GM23338 (cell line): ENCODE results near the gene PPP4R1. TPM values are rescaled to one million over a fixed set of nuclear protein-coding genes. Genes with fewer than 3 reads are reported as not detected.

Source experiments
- ATAC-seq: fragments of 200-7000 bp; cut with Tn5 transposase; 3 replicates; pipeline ENCODE4 v1.9.1; 2020
- DNase-seq: peaks from one replicate; pipeline ENCODE4 v3.0.0-alpha.2; 2015; ENCODE audit warnings: low spot score
- H2AFZ ChIP-seq: fragments of 200-600 bp; sonication (generic); 2 replicates; pipeline ENCODE4 v1.8.0; 2016; ENCODE audit warnings: antibody characterized with exemption, mild to moderate bottlenecking, moderate library complexity
- H3F3A ChIP-seq: fragments of 200-600 bp; sonication (generic); replicated peaks from 2 replicates; pipeline ENCODE4 v1.8.0; 2017; ENCODE audit warnings: antibody characterized with exemption, mixed run types, low read depth
- H3K27ac ChIP-seq: fragments of 200-600 bp; sonication (generic); 2 replicates; pipeline ENCODE4 v1.6.1; 2016; ENCODE audit warnings: low read depth
- H3K27me3 ChIP-seq: fragments of 200-600 bp; sonication (generic); 2 replicates; pipeline ENCODE4 v1.8.0; 2016; ENCODE audit warnings: mild to moderate bottlenecking, mixed run types, moderate library complexity; ENCODE audit not compliant: insufficient read depth
- H3K36me3 ChIP-seq: fragments of 200-600 bp; sonication (generic); 2 replicates; pipeline ENCODE4 v1.8.0; 2016; ENCODE audit warnings: mild to moderate bottlenecking; ENCODE audit not compliant: insufficient read depth
- H3K4me1 ChIP-seq: fragments of 200-600 bp; sonication (generic); 2 replicates; pipeline ENCODE4 v1.8.0; 2016; ENCODE audit warnings: mild to moderate bottlenecking, moderate library complexity; ENCODE audit not compliant: insufficient read depth
- H3K4me2 ChIP-seq: fragments of 200-600 bp; sonication (generic); 2 replicates; pipeline ENCODE4 v1.7.1; 2017; ENCODE audit warnings: mixed run types
- H3K4me3 ChIP-seq: fragments of 200-600 bp; sonication (generic); 2 replicates; pipeline ENCODE4 v1.6.1; 2016; ENCODE audit warnings: mixed run types
- H3K79me2 ChIP-seq: fragments of 200-600 bp; sonication (generic); replicated peaks from 2 replicates; pipeline ENCODE4 v1.8.0; 2017; ENCODE audit warnings: mild to moderate bottlenecking; ENCODE audit not compliant: insufficient read depth
- H3K9me2 ChIP-seq: fragments of 200-600 bp; sonication (generic); 2 replicates; pipeline ENCODE4 v1.8.0; 2017; ENCODE audit not compliant: insufficient read depth
- H4K20me1 ChIP-seq: fragments of 200-600 bp; sonication (generic); replicated peaks from 2 replicates; pipeline ENCODE4 v1.8.0; 2017; ENCODE audit warnings: mild to moderate bottlenecking; ENCODE audit not compliant: insufficient read depth
- H3K27ac Mint-ChIP-seq: 2 replicates; pipeline ENCODE4 v1.8.0; 2020; ENCODE audit warnings: inconsistent platforms, mild to moderate bottlenecking, moderate library complexity, mixed read lengths
- H3K27me3 Mint-ChIP-seq: 3 replicates; pipeline ENCODE4 v1.8.0; 2022; ENCODE audit warnings: low read depth, mild to moderate bottlenecking, moderate library complexity, mixed read lengths, inconsistent platforms; ENCODE audit not compliant: insufficient read depth, poor library complexity
- H3K36me3 Mint-ChIP-seq: 3 replicates; pipeline ENCODE4 v1.8.0; 2021; ENCODE audit warnings: low read depth, mild to moderate bottlenecking, inconsistent platforms, moderate library complexity, mixed read lengths
- H3K4me1 Mint-ChIP-seq: 3 replicates; pipeline ENCODE4 v1.8.0; 2020; ENCODE audit warnings: mild to moderate bottlenecking, inconsistent platforms, mixed read lengths
- H3K4me3 Mint-ChIP-seq: 3 replicates; pipeline ENCODE4 v1.8.0; 2021; ENCODE audit warnings: moderate library complexity, mild to moderate bottlenecking, inconsistent platforms, mixed read lengths
- H3K9me3 Mint-ChIP-seq: 3 replicates; pipeline ENCODE4 v1.8.0; 2020; ENCODE audit warnings: moderate library complexity, mild to moderate bottlenecking, inconsistent platforms, mixed read lengths
- EZH2phosphoT487 ChIP-seq: fragments of 200-600 bp; sonication (generic); IDR thresholded peaks from one replicate; pipeline ENCODE4 v1.8.1; 2018; ENCODE audit warnings: antibody characterized with exemption; ENCODE audit not compliant: unreplicated experiment
- POLR2AphosphoS5 ChIP-seq: IDR thresholded peaks from 2 replicates; pipeline ENCODE4 v1.6.1; 2016; ENCODE audit warnings: antibody characterized with exemption, low read depth
- polyA plus RNA-seq: library from polyadenylated mRNA; unstranded; fragments of >200 nt; fragmentation: Nextera tagmentation; extraction: Ambion mirVana; gene quantifications from 2 replicates; pipeline ENCODE4 v1.2.1, GENCODE V29; 2016
- total RNA-seq: library from RNA; depleted of rRNA; stranded (reverse); fragments of >200 nt; shearing (Covaris generic); gene quantifications from 2 replicates; pipeline ENCODE4 v1.2.3, GENCODE V29; 2014
- TF ChIP-seq, protein P1 (sequence below): IDR thresholded peaks from one replicate; pipeline ENCODE4 v1.6.1; 2018; ENCODE audit warnings: antibody characterized with exemption; ENCODE audit not compliant: unreplicated experiment
- TF ChIP-seq, protein P2 (sequence below): fragments of 250-450 bp; sonication (Bioruptor Pico); IDR thresholded peaks from 2 replicates; pipeline ENCODE4 v1.5.0; 2020; ENCODE audit warnings: mild to moderate bottlenecking, moderate library complexity
- TF ChIP-seq, protein P3 (sequence below): IDR thresholded peaks from 2 replicates; pipeline ENCODE4 v1.6.1; 2016; ENCODE audit warnings: antibody characterized with exemption

Gene PPP4R1
- total and polyA plus RNA-seq, 2 experiments from 2014 or later = 18.1 to 79.4 TPM

DNA sequence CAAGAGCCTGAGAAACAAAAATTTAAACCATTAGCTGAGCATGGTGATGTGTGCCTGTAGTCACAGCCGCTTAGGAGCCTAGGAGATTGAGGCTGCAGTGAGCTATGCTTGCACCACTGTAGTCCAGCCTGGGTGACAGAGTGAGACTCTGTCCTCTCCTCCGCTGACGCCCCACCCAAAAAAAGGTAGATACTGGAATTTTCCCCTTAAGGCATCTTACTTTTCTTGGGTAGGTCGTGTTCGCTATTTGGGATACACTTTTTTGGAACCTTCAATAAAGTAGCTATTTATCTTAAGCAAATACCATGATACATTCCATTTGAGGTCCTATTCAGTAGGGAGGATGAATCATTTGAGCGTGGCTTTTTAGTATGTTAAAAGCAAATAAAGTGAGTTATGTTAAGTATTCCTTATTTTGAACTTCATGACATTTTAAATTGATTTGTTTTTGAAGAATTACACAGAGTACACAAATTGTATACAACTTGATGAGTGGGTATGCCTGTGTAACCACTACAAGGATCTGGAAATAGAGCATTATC is 100.3 kb downstream of the PPP4R1 start:
- Histone ChIP-seq H3K27ac (no peak overlapping the region), H3F3A (no peaks in the 10 kb centered on the region), H3K79me2 (peaks cover 30% of the 10 kb centered on the region), H3K4me1 (no peaks in the 10 kb centered on the region), H3K27me3 (no peaks in the 10 kb centered on the region), H3K9me2 (no peaks in the 10 kb centered on the region), H3K4me3 (no peak overlapping the region), H2AFZ (no peak overlapping the region), H3K36me3 (no peaks in the 10 kb centered on the region; the same call in 1 of the 2 replicates), H3K4me2 (no peak overlapping the region), H4K20me1 (no peaks in the 10 kb centered on the region)
- H3K27me3 Mint-ChIP-seq = no peaks in the 10 kb centered on the region
- H3K27ac Mint-ChIP-seq = peak overlapping the region; percentile 48; the same call in 1 of the 2 replicates
- H3K4me1 Mint-ChIP-seq = peaks cover 6% of the 10 kb centered on the region; the same call in 2 of the 3 replicates
- ATAC-seq = no peak
- peaks cover 16% of the 10 kb centered on the region; the same call in 2 of the 3 replicates for H3K36me3 Mint-ChIP-seq
- H3K9me3 Mint-ChIP-seq = no peaks in the 10 kb centered on the region; the same call in 2 of the 3 replicates
- no peak for TF ChIP-seq EZH2phosphoT487
- TF ChIP-seq, protein P1, sequence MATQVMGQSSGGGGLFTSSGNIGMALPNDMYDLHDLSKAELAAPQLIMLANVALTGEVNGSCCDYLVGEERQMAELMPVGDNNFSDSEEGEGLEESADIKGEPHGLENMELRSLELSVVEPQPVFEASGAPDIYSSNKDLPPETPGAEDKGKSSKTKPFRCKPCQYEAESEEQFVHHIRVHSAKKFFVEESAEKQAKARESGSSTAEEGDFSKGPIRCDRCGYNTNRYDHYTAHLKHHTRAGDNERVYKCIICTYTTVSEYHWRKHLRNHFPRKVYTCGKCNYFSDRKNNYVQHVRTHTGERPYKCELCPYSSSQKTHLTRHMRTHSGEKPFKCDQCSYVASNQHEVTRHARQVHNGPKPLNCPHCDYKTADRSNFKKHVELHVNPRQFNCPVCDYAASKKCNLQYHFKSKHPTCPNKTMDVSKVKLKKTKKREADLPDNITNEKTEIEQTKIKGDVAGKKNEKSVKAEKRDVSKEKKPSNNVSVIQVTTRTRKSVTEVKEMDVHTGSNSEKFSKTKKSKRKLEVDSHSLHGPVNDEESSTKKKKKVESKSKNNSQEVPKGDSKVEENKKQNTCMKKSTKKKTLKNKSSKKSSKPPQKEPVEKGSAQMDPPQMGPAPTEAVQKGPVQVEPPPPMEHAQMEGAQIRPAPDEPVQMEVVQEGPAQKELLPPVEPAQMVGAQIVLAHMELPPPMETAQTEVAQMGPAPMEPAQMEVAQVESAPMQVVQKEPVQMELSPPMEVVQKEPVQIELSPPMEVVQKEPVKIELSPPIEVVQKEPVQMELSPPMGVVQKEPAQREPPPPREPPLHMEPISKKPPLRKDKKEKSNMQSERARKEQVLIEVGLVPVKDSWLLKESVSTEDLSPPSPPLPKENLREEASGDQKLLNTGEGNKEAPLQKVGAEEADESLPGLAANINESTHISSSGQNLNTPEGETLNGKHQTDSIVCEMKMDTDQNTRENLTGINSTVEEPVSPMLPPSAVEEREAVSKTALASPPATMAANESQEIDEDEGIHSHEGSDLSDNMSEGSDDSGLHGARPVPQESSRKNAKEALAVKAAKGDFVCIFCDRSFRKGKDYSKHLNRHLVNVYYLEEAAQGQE = no peak
- TF ChIP-seq, protein P2, sequence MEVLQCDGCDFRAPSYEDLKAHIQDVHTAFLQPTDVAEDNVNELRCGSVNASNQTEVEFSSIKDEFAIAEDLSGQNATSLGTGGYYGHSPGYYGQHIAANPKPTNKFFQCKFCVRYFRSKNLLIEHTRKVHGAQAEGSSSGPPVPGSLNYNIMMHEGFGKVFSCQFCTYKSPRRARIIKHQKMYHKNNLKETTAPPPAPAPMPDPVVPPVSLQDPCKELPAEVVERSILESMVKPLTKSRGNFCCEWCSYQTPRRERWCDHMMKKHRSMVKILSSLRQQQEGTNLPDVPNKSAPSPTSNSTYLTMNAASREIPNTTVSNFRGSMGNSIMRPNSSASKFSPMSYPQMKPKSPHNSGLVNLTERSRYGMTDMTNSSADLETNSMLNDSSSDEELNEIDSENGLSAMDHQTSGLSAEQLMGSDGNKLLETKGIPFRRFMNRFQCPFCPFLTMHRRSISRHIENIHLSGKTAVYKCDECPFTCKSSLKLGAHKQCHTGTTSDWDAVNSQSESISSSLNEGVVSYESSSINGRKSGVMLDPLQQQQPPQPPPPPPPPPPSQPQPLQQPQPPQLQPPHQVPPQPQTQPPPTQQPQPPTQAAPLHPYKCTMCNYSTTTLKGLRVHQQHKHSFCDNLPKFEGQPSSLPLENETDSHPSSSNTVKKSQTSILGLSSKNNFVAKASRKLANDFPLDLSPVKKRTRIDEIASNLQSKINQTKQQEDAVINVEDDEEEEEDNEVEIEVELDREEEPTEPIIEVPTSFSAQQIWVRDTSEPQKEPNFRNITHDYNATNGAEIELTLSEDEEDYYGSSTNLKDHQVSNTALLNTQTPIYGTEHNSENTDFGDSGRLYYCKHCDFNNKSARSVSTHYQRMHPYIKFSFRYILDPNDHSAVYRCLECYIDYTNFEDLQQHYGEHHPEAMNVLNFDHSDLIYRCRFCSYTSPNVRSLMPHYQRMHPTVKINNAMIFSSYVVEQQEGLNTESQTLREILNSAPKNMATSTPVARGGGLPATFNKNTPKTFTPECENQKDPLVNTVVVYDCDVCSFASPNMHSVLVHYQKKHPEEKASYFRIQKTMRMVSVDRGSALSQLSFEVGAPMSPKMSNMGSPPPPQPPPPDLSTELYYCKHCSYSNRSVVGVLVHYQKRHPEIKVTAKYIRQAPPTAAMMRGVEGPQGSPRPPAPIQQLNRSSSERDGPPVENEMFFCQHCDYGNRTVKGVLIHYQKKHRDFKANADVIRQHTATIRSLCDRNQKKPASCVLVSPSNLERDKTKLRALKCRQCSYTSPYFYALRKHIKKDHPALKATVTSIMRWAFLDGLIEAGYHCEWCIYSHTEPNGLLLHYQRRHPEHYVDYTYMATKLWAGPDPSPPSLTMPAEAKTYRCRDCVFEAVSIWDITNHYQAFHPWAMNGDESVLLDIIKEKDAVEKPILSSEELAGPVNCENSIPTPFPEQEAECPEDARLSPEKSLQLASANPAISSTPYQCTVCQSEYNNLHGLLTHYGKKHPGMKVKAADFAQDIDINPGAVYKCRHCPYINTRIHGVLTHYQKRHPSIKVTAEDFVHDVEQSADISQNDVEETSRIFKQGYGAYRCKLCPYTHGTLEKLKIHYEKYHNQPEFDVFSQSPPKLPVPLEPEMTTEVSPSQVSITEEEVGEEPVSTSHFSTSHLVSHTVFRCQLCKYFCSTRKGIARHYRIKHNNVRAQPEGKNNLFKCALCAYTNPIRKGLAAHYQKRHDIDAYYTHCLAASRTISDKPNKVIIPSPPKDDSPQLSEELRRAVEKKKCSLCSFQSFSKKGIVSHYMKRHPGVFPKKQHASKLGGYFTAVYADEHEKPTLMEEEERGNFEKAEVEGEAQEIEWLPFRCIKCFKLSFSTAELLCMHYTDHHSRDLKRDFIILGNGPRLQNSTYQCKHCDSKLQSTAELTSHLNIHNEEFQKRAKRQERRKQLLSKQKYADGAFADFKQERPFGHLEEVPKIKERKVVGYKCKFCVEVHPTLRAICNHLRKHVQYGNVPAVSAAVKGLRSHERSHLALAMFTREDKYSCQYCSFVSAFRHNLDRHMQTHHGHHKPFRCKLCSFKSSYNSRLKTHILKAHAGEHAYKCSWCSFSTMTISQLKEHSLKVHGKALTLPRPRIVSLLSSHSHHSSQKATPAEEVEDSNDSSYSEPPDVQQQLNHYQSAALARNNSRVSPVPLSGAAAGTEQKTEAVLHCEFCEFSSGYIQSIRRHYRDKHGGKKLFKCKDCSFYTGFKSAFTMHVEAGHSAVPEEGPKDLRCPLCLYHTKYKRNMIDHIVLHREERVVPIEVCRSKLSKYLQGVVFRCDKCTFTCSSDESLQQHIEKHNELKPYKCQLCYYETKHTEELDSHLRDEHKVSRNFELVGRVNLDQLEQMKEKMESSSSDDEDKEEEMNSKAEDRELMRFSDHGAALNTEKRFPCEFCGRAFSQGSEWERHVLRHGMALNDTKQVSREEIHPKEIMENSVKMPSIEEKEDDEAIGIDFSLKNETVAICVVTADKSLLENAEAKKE (CRISPR knock-in tag) = no peak
- no peak for TF ChIP-seq POLR2AphosphoS5
- TF ChIP-seq, protein P3, sequence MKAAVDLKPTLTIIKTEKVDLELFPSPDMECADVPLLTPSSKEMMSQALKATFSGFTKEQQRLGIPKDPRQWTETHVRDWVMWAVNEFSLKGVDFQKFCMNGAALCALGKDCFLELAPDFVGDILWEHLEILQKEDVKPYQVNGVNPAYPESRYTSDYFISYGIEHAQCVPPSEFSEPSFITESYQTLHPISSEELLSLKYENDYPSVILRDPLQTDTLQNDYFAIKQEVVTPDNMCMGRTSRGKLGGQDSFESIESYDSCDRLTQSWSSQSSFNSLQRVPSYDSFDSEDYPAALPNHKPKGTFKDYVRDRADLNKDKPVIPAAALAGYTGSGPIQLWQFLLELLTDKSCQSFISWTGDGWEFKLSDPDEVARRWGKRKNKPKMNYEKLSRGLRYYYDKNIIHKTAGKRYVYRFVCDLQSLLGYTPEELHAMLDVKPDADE = no peak
- no peak for DNase-seq
- no peak overlapping the region for H3K4me3 Mint-ChIP-seq
